Endothelial cell of umbilical vein (primary cell): ENCODE data around the gene TNFSF13.

Experiments
- CTCF ChIP-seq, 2 donors: IDR thresholded peaks; 1 replicate in 1 of 2; 2 replicates in 1 of 2; pipeline ENCODE4 v1.5.1; 2011; ENCODE audit warnings: low read length in 2 of 2, mild to moderate bottlenecking in 2 of 2, moderate library complexity in 2 of 2, control low read depth in 1 of 2, inconsistent platforms in 1 of 2, low read depth in 1 of 2; ENCODE audit not compliant: insufficient read depth in 1 of 2; ENCODE audit errors: extremely low read depth in 1 of 2
- EZH2 ChIP-seq: IDR thresholded peaks from 2 replicates; pipeline ENCODE4 v1.6.1; 2012; ENCODE audit warnings: borderline replicate concordance, low read depth, mild to moderate bottlenecking, moderate library complexity, low read length, inconsistent platforms; ENCODE audit not compliant: severe bottlenecking
- POLR2AphosphoS5 ChIP-seq: IDR thresholded peaks from 2 replicates; pipeline ENCODE4 v1.6.1; 2012; ENCODE audit warnings: low read depth, mild to moderate bottlenecking, control low read depth, low read length, moderate library complexity; ENCODE audit not compliant: insufficient read depth
- TF ChIP-seq, protein P1 (sequence below): IDR thresholded peaks from 2 replicates; pipeline ENCODE4 v1.6.1; 2011; ENCODE audit not compliant: insufficient read depth, insufficient read length

DNA sequence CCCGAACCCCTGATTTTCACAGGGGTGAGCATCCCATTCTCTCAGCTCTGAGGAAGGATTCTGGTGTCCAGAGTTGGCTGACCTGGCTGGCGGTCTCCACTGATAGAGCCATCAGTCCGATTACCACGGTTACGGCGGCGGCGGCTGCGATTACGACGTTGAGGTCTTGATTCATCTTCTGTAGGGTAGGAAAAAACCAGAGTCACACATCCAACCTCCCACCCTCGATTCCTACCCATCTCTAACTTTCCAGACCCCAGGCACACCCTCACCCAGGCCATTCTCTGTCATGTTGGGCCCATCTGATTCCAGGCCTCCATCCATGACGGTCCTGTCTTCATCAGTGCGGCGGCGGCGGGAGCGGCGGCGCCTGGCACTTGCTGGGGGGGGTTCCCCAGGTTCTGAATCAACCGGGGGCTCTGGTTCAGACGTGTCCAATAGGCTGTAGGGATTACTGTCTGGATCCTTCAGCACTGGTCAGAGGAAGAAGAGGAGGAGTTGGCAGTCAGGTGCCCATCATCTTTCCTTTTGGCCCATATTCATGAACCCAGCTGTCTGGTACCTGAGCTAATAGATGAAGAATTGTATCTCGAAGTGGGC lies 34.0 kb downstream of the TNFSF13 start:
- TF ChIP-seq CTCF (IDR thresholded peaks at IDR 0.05; ENCODE audit: extremely low read depth in 1 of 2, insufficient read depth in 1 of 2, low read depth in 1 of 2, low read length in 2 of 2) (no peak), EZH2 (no peak), POLR2AphosphoS5 (no peak)
- TF ChIP-seq, protein P1, sequence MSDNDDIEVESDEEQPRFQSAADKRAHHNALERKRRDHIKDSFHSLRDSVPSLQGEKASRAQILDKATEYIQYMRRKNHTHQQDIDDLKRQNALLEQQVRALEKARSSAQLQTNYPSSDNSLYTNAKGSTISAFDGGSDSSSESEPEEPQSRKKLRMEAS = no peak
